ENCODE data around the gene BICRA.

The BICRA gene

GRCh38 chr19:47613165-47614020, 4.5 kb downstream of the BICRA start:
- no peak for FAIRE-seq
- TF ChIP-seq PAX5 (IDR thresholded peaks at IDR 0.05; ENCODE audit: insufficient read depth, low read length, severe bottlenecking) (no peak), POLR2AphosphoS5 (IDR thresholded peaks at IDR 0.05; ENCODE audit: low read depth, low read length) (no peak)
- DNase-seq (ENCODE audit: insufficient read length, low spot score), result no peak

GRCh38 chr19:47614021-47614295, 5.0 kb downstream of the BICRA start:
- no peak for FAIRE-seq
- no peak for DNase-seq (ENCODE audit: insufficient read length, low spot score)
- TF ChIP-seq POLR2AphosphoS5 (IDR thresholded peaks at IDR 0.05; ENCODE audit: low read depth, low read length), result no peak
- no peak for TF ChIP-seq SPI1 (IDR thresholded peaks at IDR 0.05; ENCODE audit: low read depth, low read length)

GRCh38 chr19:47614559-47614958, 5.6 kb downstream of the BICRA start:
- DNase-seq (ENCODE audit: insufficient read length, low spot score), result no peak
- no peak for TF ChIP-seq SPI1 (IDR thresholded peaks at IDR 0.05; ENCODE audit: low read depth, low read length)
- no peak for TF ChIP-seq TAF1 (IDR thresholded peaks at IDR 0.05; ENCODE audit: low read depth, low read length)
- TF ChIP-seq POU2F2 (IDR thresholded peaks at IDR 0.05; ENCODE audit: low read depth, low read length), result no peak
- TF ChIP-seq POLR2AphosphoS5 (IDR thresholded peaks at IDR 0.05; ENCODE audit: low read depth, low read length), result no peak
- no peak for TF ChIP-seq POLR2A (IDR thresholded peaks at IDR 0.05; ENCODE audit: low read depth, low read length)
- TF ChIP-seq PAX5 (IDR thresholded peaks at IDR 0.05; ENCODE audit: insufficient read depth, low read length, severe bottlenecking), result no peak
- FAIRE-seq, result no peak

- FAIRE-seq (no peak), DNase-seq (ENCODE audit: insufficient read length, low spot score) (no peak)
- TF ChIP-seq SPI1 (IDR thresholded peaks at IDR 0.05; ENCODE audit: low read depth, low read length) (peak; percentile 79), TAF1 (IDR thresholded peaks at IDR 0.05; ENCODE audit: low read depth, low read length) (no peak)
Observed at GRCh38 chr19:47615230-47615629, 6.3 kb downstream of the BICRA start.

GRCh38 chr19:47615714-47616113, 6.8 kb downstream of the BICRA start:
- FAIRE-seq (no peak), DNase-seq (ENCODE audit: insufficient read length, low spot score) (no peak)
- no peak for TF ChIP-seq PAX5 (IDR thresholded peaks at IDR 0.05; ENCODE audit: insufficient read depth, low read length, severe bottlenecking)
- no peak for TF ChIP-seq SPI1 (IDR thresholded peaks at IDR 0.05; ENCODE audit: low read depth, low read length)
- TF ChIP-seq POLR2A (IDR thresholded peaks at IDR 0.05; ENCODE audit: low read depth, low read length), result no peak
- TF ChIP-seq TAF1 (IDR thresholded peaks at IDR 0.05; ENCODE audit: low read depth, low read length), result no peak
- no peak for TF ChIP-seq POLR2AphosphoS5 (IDR thresholded peaks at IDR 0.05; ENCODE audit: low read depth, low read length)
- TF ChIP-seq POU2F2 (IDR thresholded peaks at IDR 0.05; ENCODE audit: low read depth, low read length), result no peak

- no peak for TF ChIP-seq SPI1 (IDR thresholded peaks at IDR 0.05; ENCODE audit: low read depth, low read length)
- no peak for TF ChIP-seq TAF1 (IDR thresholded peaks at IDR 0.05; ENCODE audit: low read depth, low read length)
- no peak for TF ChIP-seq PAX5 (IDR thresholded peaks at IDR 0.05; ENCODE audit: insufficient read depth, low read length, severe bottlenecking)
- TF ChIP-seq POLR2AphosphoS5 (IDR thresholded peaks at IDR 0.05; ENCODE audit: low read depth, low read length), result no peak
- no peak for TF ChIP-seq POLR2A (IDR thresholded peaks at IDR 0.05; ENCODE audit: low read depth, low read length)
- TF ChIP-seq POU2F2 (IDR thresholded peaks at IDR 0.05; ENCODE audit: low read depth, low read length), result no peak
- FAIRE-seq, result no peak
- DNase-seq (ENCODE audit: insufficient read length, low spot score), result no peak
Observed at GRCh38 chr19:47618771-47619170, 9.8 kb downstream of the BICRA start.

GRCh38 chr19:47619763-47620162, 10.8 kb downstream of the BICRA start:
- DNase-seq (ENCODE audit: insufficient read length, low spot score) (no peak), FAIRE-seq (no peak)
- TF ChIP-seq TAF1 (IDR thresholded peaks at IDR 0.05; ENCODE audit: low read depth, low read length), result no peak
- TF ChIP-seq POLR2AphosphoS5 (IDR thresholded peaks at IDR 0.05; ENCODE audit: low read depth, low read length), result no peak
- TF ChIP-seq PAX5 (IDR thresholded peaks at IDR 0.05; ENCODE audit: insufficient read depth, low read length, severe bottlenecking), result no peak
- TF ChIP-seq POLR2A (IDR thresholded peaks at IDR 0.05; ENCODE audit: low read depth, low read length), result no peak
- no peak for TF ChIP-seq POU2F2 (IDR thresholded peaks at IDR 0.05; ENCODE audit: low read depth, low read length)
- TF ChIP-seq SPI1 (IDR thresholded peaks at IDR 0.05; ENCODE audit: low read depth, low read length), result no peak

- FAIRE-seq, result no peak
- no peak for TF ChIP-seq PAX5 (IDR thresholded peaks at IDR 0.05; ENCODE audit: insufficient read depth, low read length, severe bottlenecking)
- TF ChIP-seq SPI1 (IDR thresholded peaks at IDR 0.05; ENCODE audit: low read depth, low read length), result no peak
- no peak for TF ChIP-seq POLR2AphosphoS5 (IDR thresholded peaks at IDR 0.05; ENCODE audit: low read depth, low read length)
- no peak for TF ChIP-seq TAF1 (IDR thresholded peaks at IDR 0.05; ENCODE audit: low read depth, low read length)
- no peak for TF ChIP-seq POLR2A (IDR thresholded peaks at IDR 0.05; ENCODE audit: low read depth, low read length)
- no peak for TF ChIP-seq POU2F2 (IDR thresholded peaks at IDR 0.05; ENCODE audit: low read depth, low read length)
- no peak for DNase-seq (ENCODE audit: insufficient read length, low spot score)
Observed at GRCh38 chr19:47623151-47623920, 14.4 kb downstream of the BICRA start.

- FAIRE-seq (no peak), DNase-seq (ENCODE audit: insufficient read length, low spot score) (no peak)
- no peak for TF ChIP-seq TAF1 (IDR thresholded peaks at IDR 0.05; ENCODE audit: low read depth, low read length)
- no peak for TF ChIP-seq POU2F2 (IDR thresholded peaks at IDR 0.05; ENCODE audit: low read depth, low read length)
- no peak for TF ChIP-seq POLR2A (IDR thresholded peaks at IDR 0.05; ENCODE audit: low read depth, low read length)
- TF ChIP-seq PAX5 (IDR thresholded peaks at IDR 0.05; ENCODE audit: insufficient read depth, low read length, severe bottlenecking), result no peak
- no peak for TF ChIP-seq SPI1 (IDR thresholded peaks at IDR 0.05; ENCODE audit: low read depth, low read length)
- TF ChIP-seq POLR2AphosphoS5 (IDR thresholded peaks at IDR 0.05; ENCODE audit: low read depth, low read length), result no peak
Observed at GRCh38 chr19:47623921-47624391, 15.0 kb downstream of the BICRA start.

- no peak for TF ChIP-seq SPI1 (IDR thresholded peaks at IDR 0.05; ENCODE audit: low read depth, low read length)
- no peak for TF ChIP-seq POLR2AphosphoS5 (IDR thresholded peaks at IDR 0.05; ENCODE audit: low read depth, low read length)
- no peak for TF ChIP-seq POLR2A (IDR thresholded peaks at IDR 0.05; ENCODE audit: low read depth, low read length)
- no peak for TF ChIP-seq POU2F2 (IDR thresholded peaks at IDR 0.05; ENCODE audit: low read depth, low read length)
- TF ChIP-seq TAF1 (IDR thresholded peaks at IDR 0.05; ENCODE audit: low read depth, low read length), result no peak
- TF ChIP-seq PAX5 (IDR thresholded peaks at IDR 0.05; ENCODE audit: insufficient read depth, low read length, severe bottlenecking), result no peak
- DNase-seq (ENCODE audit: insufficient read length, low spot score) (no peak), FAIRE-seq (no peak)
Observed at GRCh38 chr19:47625650-47626049, 16.7 kb downstream of the BICRA start.
